ENCODE measurements around the gene SNN. TPM values are rescaled to one million over a fixed set of nuclear protein-coding genes. Genes with fewer than 3 reads are reported as not detected.

The SNN gene
- polyA plus RNA-seq, 1 experiment = 18.9 TPM

GRCh38 chr16:11621920-11622651, 46.2 kb upstream of the SNN start:
- DNase-seq (ENCODE audit: low read depth, low spot score) = no peak
- H3K27ac ChIP-seq (ENCODE audit: low read depth, low read length) = peak overlapping the region; percentile 88
- ChIA-PET CTCF (interaction anchor here (1.1 to 1.2 kb wide), 2 partner anchors 18 to 215 kb away, joined by 3 to 4 read pairs; no protein-coding TSS in a partner anchor), POLR2A (interaction anchor here (0.9 to 1.8 kb wide), 5 partner anchors 11 to 35 kb away, joined by 3 to 12 read pairs (median 3); partner anchors contain the start of gene LITAF)
- peak overlapping the region; percentile 35 for H3K4me3 ChIP-seq (ENCODE audit: low read depth, low read length)
- TF ChIP-seq CTCF (IDR thresholded peaks at IDR 0.05; ENCODE audit: low read depth, low read length) = no peak
- no peaks in the 10 kb centered on the region for H3K27me3 ChIP-seq (ENCODE audit: control insufficient read depth, insufficient read depth, low read length)
- peaks cover 9% of the 10 kb centered on the region for H3K9me3 ChIP-seq (ENCODE audit: control insufficient read depth, insufficient read depth, low read length)

- TF ChIP-seq CTCF (IDR thresholded peaks at IDR 0.05; ENCODE audit: low read depth, low read length) = no peak
- ChIA-PET CTCF (no interaction called here), POLR2A (no interaction called here)
- Histone ChIP-seq H3K9me3 (ENCODE audit: control insufficient read depth, insufficient read depth, low read length) (peaks cover 9% of the 10 kb centered on the region), H3K4me3 (ENCODE audit: low read depth, low read length) (no peak overlapping the region), H3K27ac (ENCODE audit: low read depth, low read length) (no peak overlapping the region), H3K27me3 (ENCODE audit: control insufficient read depth, insufficient read depth, low read length) (no peaks in the 10 kb centered on the region)
- DNase-seq (ENCODE audit: low read depth, low spot score) = no peak
Observed at GRCh38 chr16:11624205-11624604, 44.0 kb upstream of the SNN start.

- Histone ChIP-seq H3K27me3 (ENCODE audit: control insufficient read depth, insufficient read depth, low read length) (no peaks in the 10 kb centered on the region), H3K9me3 (ENCODE audit: control insufficient read depth, insufficient read depth, low read length) (peaks cover 9% of the 10 kb centered on the region), H3K27ac (ENCODE audit: low read depth, low read length) (no peak overlapping the region), H3K4me3 (ENCODE audit: low read depth, low read length) (no peak overlapping the region)
- no peak for TF ChIP-seq CTCF (IDR thresholded peaks at IDR 0.05; ENCODE audit: low read depth, low read length)
- DNase-seq (ENCODE audit: low read depth, low spot score) = no peak
- CTCF ChIA-PET = interaction anchor here (1.5 kb wide), 1 partner anchor 218 kb away, joined by 4 read pairs; no protein-coding TSS in a partner anchor
- POLR2A ChIA-PET = no interaction called here
Observed at GRCh38 chr16:11624636-11625607, 43.3 kb upstream of the SNN start.

GRCh38 chr16:11625769-11626168, 42.5 kb upstream of the SNN start:
- POLR2A ChIA-PET = no interaction called here
- Histone ChIP-seq H3K27ac (ENCODE audit: low read depth, low read length) (no peak overlapping the region), H3K27me3 (ENCODE audit: control insufficient read depth, insufficient read depth, low read length) (no peaks in the 10 kb centered on the region), H3K4me3 (ENCODE audit: low read depth, low read length) (no peak overlapping the region), H3K9me3 (ENCODE audit: control insufficient read depth, insufficient read depth, low read length) (peaks cover 1% of the 10 kb centered on the region; the same call in 1 of the 2 replicates)
- CTCF ChIA-PET = interaction anchor here (0.6 to 1.6 kb wide), 3 partner anchors 14 to 219 kb away, joined by 4 read pairs; no protein-coding TSS in a partner anchor
- no peak for DNase-seq (ENCODE audit: low read depth, low spot score)
- TF ChIP-seq CTCF (IDR thresholded peaks at IDR 0.05; ENCODE audit: low read depth, low read length) = no peak
